IMR-90 (cell line): Measurements from ENCODE around the gene TEX2. TPM values are rescaled to one million over a fixed set of nuclear protein-coding genes. Genes with fewer than 3 reads are reported as not detected.
A peak's percentile ranks its signal among the peaks of the same experiment; 100 is the strongest.

Experiments used
- ATAC-seq: fragments of 200-7000 bp; cut with Tn5 transposase; 2 replicates; pipeline ENCODE4 v1.9.1; 2020; ENCODE audit warnings: low read depth, mild to moderate bottlenecking, moderate library complexity
- BruUV-seq: library from RNA; stranded (reverse); fragments of 400-500 nt; replicated peaks from 2 replicates; lab custom pipeline; 2021; lab: Mats Ljungman, UMichigan
- CTCF ChIA-PET: fragments of 300-600 bp; formaldehyde crosslinking; extraction: SDS; loops from one replicate; lab custom pipeline; 2021; ENCODE audit warnings: antibody characterized with exemption; lab: Yijun Ruan, JAX
- POLR2A ChIA-PET: fragments of 300-600 bp; sonication (Branson Sonifier 250); formaldehyde crosslinking; loops from one replicate; lab custom pipeline; 2022; ENCODE audit warnings: antibody characterized with exemption; ENCODE audit not compliant: unreplicated experiment; lab: Charles Lee
- DNase-seq: peaks from one replicate; pipeline ENCODE4 v3.0.0; 2013
- H2AFZ ChIP-seq: replicated peaks from 2 replicates; pipeline ENCODE3; 2013; ENCODE audit warnings: low read length, mild to moderate bottlenecking; ENCODE audit not compliant: poor library complexity
- H2AK5ac ChIP-seq: 2 replicates; pipeline ENCODE4 v1.6.1; 2013; ENCODE audit warnings: low read depth, low read length, inconsistent platforms
- H2AK9ac ChIP-seq: replicated peaks from 2 replicates; pipeline ENCODE3; 2013; ENCODE audit warnings: mild to moderate bottlenecking, low read depth, low read length, moderate library complexity; ENCODE audit not compliant: poor library complexity
- H2BK120ac ChIP-seq: 2 replicates; pipeline ENCODE4 v1.6.1; 2013; ENCODE audit warnings: low read depth, low read length, inconsistent platforms
- H2BK15ac ChIP-seq: 3 replicates; pipeline ENCODE4 v1.6.1; 2013; ENCODE audit warnings: low read depth, low read length, inconsistent platforms
- H2BK20ac ChIP-seq: 2 replicates; pipeline ENCODE4 v1.6.1; 2013; ENCODE audit warnings: low read depth, mild to moderate bottlenecking, inconsistent platforms, low read length, moderate library complexity
- H2BK5ac ChIP-seq: 2 replicates; pipeline ENCODE4 v1.6.1; 2013; ENCODE audit warnings: mild to moderate bottlenecking, low read depth, low read length, inconsistent platforms; ENCODE audit not compliant: poor library complexity, severe bottlenecking
- H3K14ac ChIP-seq: replicated peaks from 2 replicates; pipeline ENCODE4 v1.6.1; 2013; ENCODE audit warnings: low read depth, low read length, inconsistent platforms
- H3K18ac ChIP-seq: 2 replicates; pipeline ENCODE4 v1.6.1; 2013; ENCODE audit warnings: low read depth, low read length, control low read depth
- H3K23ac ChIP-seq: 2 replicates; pipeline ENCODE4 v1.6.1; 2013; ENCODE audit warnings: low read depth, low read length, inconsistent platforms
- H3K27ac ChIP-seq: 2 replicates; pipeline ENCODE4 v1.5.1; 2013; ENCODE audit warnings: mild to moderate bottlenecking, control low read depth, low read length; ENCODE audit not compliant: insufficient read depth
- H3K27me3 ChIP-seq: 2 replicates; pipeline ENCODE4 v1.6.1; 2013; ENCODE audit warnings: low read length; ENCODE audit not compliant: control insufficient read depth, insufficient read depth
- H3K36me3 ChIP-seq: 2 replicates; pipeline ENCODE4 v1.6.1; 2013; ENCODE audit warnings: low read length, mixed read lengths; ENCODE audit not compliant: control insufficient read depth, insufficient read depth
- H3K4ac ChIP-seq: 2 replicates; pipeline ENCODE4 v1.6.1; 2013; ENCODE audit warnings: low read depth, low read length, inconsistent platforms
- H3K4me1 ChIP-seq: 2 replicates; pipeline ENCODE4 v1.6.1; 2013; ENCODE audit warnings: low read length, mixed read lengths; ENCODE audit not compliant: control insufficient read depth, insufficient read depth
- H3K4me2 ChIP-seq: 2 replicates; pipeline ENCODE4 v1.6.1; 2013; ENCODE audit warnings: low read depth, mild to moderate bottlenecking, control low read depth, low read length, moderate library complexity
- H3K4me3 ChIP-seq: 2 replicates; pipeline ENCODE4 v1.5.1; 2013; ENCODE audit warnings: low read depth, mild to moderate bottlenecking, control low read depth, low read length, moderate library complexity; ENCODE audit not compliant: insufficient read depth
- H3K56ac ChIP-seq: 2 replicates; pipeline ENCODE4 v1.6.1; 2013; ENCODE audit warnings: low read length, inconsistent platforms; ENCODE audit not compliant: insufficient read depth; ENCODE audit errors: extremely low read depth
- H3K79me1 ChIP-seq, 2 experiments: 2 replicates each; pipeline ENCODE4 v1.6.1; 2013; ENCODE audit warnings: low read length in 2 of 2, inconsistent platforms in 1 of 2, low read depth in 1 of 2
- H3K9ac ChIP-seq: 2 replicates; pipeline ENCODE4 v1.6.1; 2013; ENCODE audit warnings: low read depth, low read length, control low read depth
- H3K9me1 ChIP-seq: 2 replicates; pipeline ENCODE4 v1.6.1; 2013; ENCODE audit warnings: low read length, inconsistent platforms; ENCODE audit not compliant: insufficient read depth
- H3K9me3 ChIP-seq: 2 replicates; pipeline ENCODE4 v1.6.1; 2013; ENCODE audit warnings: low read length; ENCODE audit not compliant: control insufficient read depth, insufficient read depth
- H4K20me1 ChIP-seq: 2 replicates; pipeline ENCODE4 v1.6.1; 2013; ENCODE audit warnings: low read length, inconsistent platforms; ENCODE audit not compliant: insufficient read depth
- H4K5ac ChIP-seq: 2 replicates; pipeline ENCODE4 v1.6.1; 2013; ENCODE audit warnings: mild to moderate bottlenecking, low read depth, low read length, control low read depth
- H4K8ac ChIP-seq, 2 experiments: 2 replicates each; pipeline ENCODE4 v1.6.1; 2013; ENCODE audit warnings: low read depth in 2 of 2, low read length in 2 of 2, control low read depth in 1 of 2, inconsistent platforms in 1 of 2
- H4K91ac ChIP-seq: 2 replicates; pipeline ENCODE4 v1.6.1; 2013; ENCODE audit warnings: low read depth, low read length, inconsistent platforms; ENCODE audit not compliant: insufficient read depth
- BHLHE40 ChIP-seq: fragments of 150-350 bp; IDR thresholded peaks from 2 replicates; pipeline ENCODE4 v1.6.1; 2016; ENCODE audit warnings: mild to moderate bottlenecking, low read depth, low read length
- CHD1 ChIP-seq: IDR thresholded peaks from 2 replicates; pipeline ENCODE4 v1.6.1; 2012; ENCODE audit warnings: low read depth, low read length, improper control_type of control experiment
- MAZ ChIP-seq: IDR thresholded peaks from 2 replicates; pipeline ENCODE4 v1.6.1; 2012; ENCODE audit warnings: low read depth, mild to moderate bottlenecking, low read length, improper control_type of control experiment, moderate library complexity, borderline replicate concordance
- MXI1 ChIP-seq: IDR thresholded peaks from 2 replicates; pipeline ENCODE4 v1.6.1; 2012; ENCODE audit warnings: low read depth, mild to moderate bottlenecking, low read length, moderate library complexity, borderline replicate concordance
- POLR2A ChIP-seq: IDR thresholded peaks from 2 replicates; pipeline ENCODE4 v1.6.1; 2012; ENCODE audit warnings: mild to moderate bottlenecking, low read depth, low read length
- RAD21 ChIP-seq: IDR thresholded peaks from 2 replicates; pipeline ENCODE4 v1.6.1; 2012; ENCODE audit warnings: low read length, improper control_type of control experiment
- WGBS, 2 experiments: methylation state at CpG; one replicate each; pipeline versions ENCODE4 v1.1.5 to v1.1.7; 2013; ENCODE audit warnings: missing lambda C conversion rate in 2 of 2; ENCODE audit not compliant: insufficient read length in 1 of 2; ENCODE audit errors: extremely low coverage in 2 of 2; 5-methylcytosine and 5-hydroxymethylcytosine counted together
- dilution Hi-C: fragments of 300-500 bp; cut with HindIII; formaldehyde crosslinking; loops from one replicate; pipeline ENCODE4 v1.14.3; 2018; ENCODE audit warnings: low sequenced_read_pairs; ENCODE audit not compliant: unreplicated experiment
- in situ Hi-C: fragments of 300-500 bp; cut with MboI; formaldehyde crosslinking; loops from 3 replicates; pipeline ENCODE4 v1.14.3; 2019; ENCODE audit warnings: low sequenced_read_pairs, inconsistent platforms, mixed read lengths
- intact Hi-C: fragments of 100-400 bp; cut with micrococcal nuclease; formaldehyde crosslinking; loops from 2 replicates; pipeline ENCODE4 v1.10.0; 2022
- polyA plus RNA-seq, 3 experiments: library from polyadenylated mRNA; depleted of rRNA; stranded (reverse); fragments of >200 nt; gene quantifications; 2 replicates each; pipeline ENCODE4 v1.2.3, GENCODE V29; 2012; ENCODE audit warnings: low replicate concordance in 1 of 3
- total RNA-seq: library from RNA; depleted of rRNA; stranded (reverse); fragments of >200 nt; gene quantifications from 2 replicates; pipeline ENCODE4 v1.2.3, GENCODE V29; 2012

TEX2 gene
- total and polyA plus RNA-seq, 2 of the 4 experiments (the other 2 are of a cell fraction): 18.2 to 21.9 TPM

DNA sequence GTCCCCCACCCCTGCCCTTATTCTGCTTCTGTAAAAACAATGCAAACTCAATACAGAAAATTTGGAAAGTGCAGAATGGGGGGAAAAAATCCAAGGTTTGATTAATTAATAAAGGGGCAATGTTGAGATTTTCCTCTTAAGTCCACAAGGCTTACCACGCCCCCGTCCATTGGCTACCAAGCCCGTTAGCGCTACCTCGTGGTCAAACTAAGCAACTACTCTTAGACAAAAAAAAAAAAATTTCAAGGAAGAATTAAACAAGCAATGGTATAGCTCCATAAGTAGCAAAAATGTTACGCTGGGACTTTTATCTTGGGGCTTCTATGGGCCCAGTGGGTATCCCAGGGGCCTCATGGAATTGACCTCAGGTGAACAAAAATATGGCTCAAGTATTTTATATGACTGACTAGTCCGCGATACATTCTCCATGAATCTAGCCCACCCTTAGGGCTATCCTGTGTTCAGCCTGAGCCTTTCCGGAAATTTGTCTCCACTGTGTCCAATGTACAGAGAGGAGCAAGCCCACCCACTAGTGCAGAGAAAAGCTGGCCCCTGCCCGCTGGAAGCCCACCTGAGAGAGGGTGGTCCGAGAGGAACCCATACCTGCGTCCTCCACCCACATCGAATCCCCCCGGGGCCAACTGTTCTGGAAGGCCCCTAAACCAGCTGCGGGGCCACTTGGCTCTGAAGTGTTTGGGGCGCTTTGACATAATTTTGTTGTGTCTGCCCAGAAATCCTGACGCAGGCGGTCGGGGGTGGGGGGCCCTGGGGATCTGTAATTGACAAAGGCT, 19.1 kb upstream of the TEX2 start (continued):
- TF ChIP-seq CHD1 (no peak), POLR2A (no peak), RAD21 (peak; percentile 92)

DNA sequence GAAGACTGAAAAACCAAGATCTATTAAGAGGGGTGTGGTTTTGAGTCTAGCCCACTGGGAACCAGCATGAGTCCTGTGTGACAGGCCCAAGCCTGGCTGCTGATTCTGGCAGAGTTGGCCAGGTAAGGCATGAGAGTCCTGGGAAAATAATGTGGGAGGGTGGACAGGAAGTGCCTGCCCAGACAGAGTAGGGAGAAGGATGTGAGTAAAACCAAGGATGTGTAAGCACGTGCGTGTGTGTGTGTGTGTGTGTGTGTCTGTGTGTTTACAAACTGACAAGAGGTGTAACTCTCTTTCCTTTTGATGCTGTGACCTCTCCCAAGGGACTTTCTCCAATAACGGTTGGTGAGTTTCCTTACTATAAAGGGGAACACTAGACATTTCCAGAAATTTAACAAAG, 15.6 kb upstream of the TEX2 start:
- WGBS, 2 experiments: 100% methylated on average over 1 of the region's 3 CpGs; no CpG with 5 or more reads in 1 of the 2 experiments
- POLR2A ChIA-PET: no interaction called here

More for the DNA sequence above, 15.6 kb upstream of the TEX2 start:
- Histone ChIP-seq H4K91ac (no peak overlapping the region), H2BK120ac (no peak overlapping the region), H2BK20ac (no peak overlapping the region), H3K23ac (no peak overlapping the region), H3K79me1 (no peaks in the 10 kb centered on the region), H3K9ac (no peak overlapping the region), H2AK5ac (no peak overlapping the region), H2AK9ac (no peak overlapping the region), H3K27ac (no peak overlapping the region), H4K5ac (no peak overlapping the region), H3K56ac (no peak overlapping the region), H2AFZ (peak overlapping the region; percentile 12), H3K27me3 (peaks cover 3% of the 10 kb centered on the region), H3K14ac (peak overlapping the region; percentile 9; the same call in 1 of the 2 replicates), H3K9me3 (no peaks in the 10 kb centered on the region), H3K4me2 (no peak overlapping the region), H4K8ac (peak overlapping the region in 1 of 2 experiments; percentile 44; a peak in 1 of 4 replicates), H2BK5ac (no peak overlapping the region), H3K9me1 (peaks cover 6% of the 10 kb centered on the region; the same call in 1 of the 2 replicates), H3K18ac (no peak overlapping the region), H3K36me3 (no peaks in the 10 kb centered on the region), H4K20me1 (no peaks in the 10 kb centered on the region; the same call in 1 of the 2 replicates), H3K4ac (no peak overlapping the region), H3K4me1 (no peaks in the 10 kb centered on the region; the same call in 1 of the 2 replicates), H2BK15ac (no peak overlapping the region), H3K4me3 (no peak overlapping the region)
- no TSS peak for BruUV-seq
- in situ Hi-C loops: no loop called here
- intact Hi-C loops: no loop called here
- CTCF ChIA-PET: no interaction called here
- DNase-seq (peak; percentile 71), ATAC-seq (no peak)
- no peak for TF ChIP-seq MAZ
- peak; percentile 83 for TF ChIP-seq BHLHE40
- no peak for TF ChIP-seq MXI1
- dilution Hi-C loops: no loop called here
